Ascending aorta (tissue), 2 donors: ENCODE data around the gene ADGRF5. TPM values are rescaled to one million over a fixed set of nuclear protein-coding genes. Genes with fewer than 3 reads are reported as not detected.

Source experiments
- DNase-seq, 2 donors: peaks; one replicate each; pipeline ENCODE4 v3.0.0-alpha.2; 2019; ENCODE audit warnings: low spot score in 2 of 2
- H3K27ac ChIP-seq, 2 donors: fragments of 200-600 bp; sonication (generic); one replicate each; pipeline ENCODE4 v1.5.1; 2016 to 2017; ENCODE audit warnings: mild to moderate bottlenecking in 1 of 2
- H3K27me3 ChIP-seq: fragments of 200-600 bp; sonication (generic); one replicate; pipeline ENCODE4 v1.5.1; 2017
- H3K36me3 ChIP-seq, 2 donors: fragments of 200-600 bp; sonication (generic); one replicate each; pipeline ENCODE4 v1.5.1; 2016
- H3K4me1 ChIP-seq, 2 donors: fragments of 200-600 bp; sonication (generic); one replicate each; pipeline ENCODE4 v1.5.1; 2016 to 2017; ENCODE audit warnings: mild to moderate bottlenecking in 1 of 2
- H3K4me3 ChIP-seq, 2 donors: fragments of 200-600 bp; sonication (generic); one replicate each; pipeline ENCODE4 v1.5.1; 2016 to 2017; ENCODE audit warnings: mild to moderate bottlenecking in 1 of 2
- H3K9me3 ChIP-seq, 2 donors: fragments of 200-600 bp; sonication (generic); one replicate each; pipeline ENCODE4 v1.5.1; 2016
- intact Hi-C: fragments of 100-400 bp; cut with DNase I; formaldehyde crosslinking; loops from one replicate; pipeline ENCODE4 v1.15.1; 2023
- total RNA-seq: library from RNA; depleted of rRNA; stranded (reverse); fragments of >200 nt; gene quantifications from one replicate; pipeline ENCODE4 v1.1.0, GENCODE V29; 2016
- TF ChIP-seq, protein P1 (sequence below), 3 experiments: fragments of 200-600 bp in 2 of 3; fragments of 450-650 bp in 1 of 3; sonication (generic) in 2 of 3; IDR thresholded peaks; one replicate each; pipeline ENCODE4 v1.5.1; 2016 to 2019; ENCODE audit warnings: antibody characterized with exemption in 3 of 3, mild to moderate bottlenecking in 1 of 3, moderate library complexity in 1 of 3

The ADGRF5 gene
- total RNA-seq, 1 donor from 2014 or later: 29.6 TPM

- TF ChIP-seq, protein P1, sequence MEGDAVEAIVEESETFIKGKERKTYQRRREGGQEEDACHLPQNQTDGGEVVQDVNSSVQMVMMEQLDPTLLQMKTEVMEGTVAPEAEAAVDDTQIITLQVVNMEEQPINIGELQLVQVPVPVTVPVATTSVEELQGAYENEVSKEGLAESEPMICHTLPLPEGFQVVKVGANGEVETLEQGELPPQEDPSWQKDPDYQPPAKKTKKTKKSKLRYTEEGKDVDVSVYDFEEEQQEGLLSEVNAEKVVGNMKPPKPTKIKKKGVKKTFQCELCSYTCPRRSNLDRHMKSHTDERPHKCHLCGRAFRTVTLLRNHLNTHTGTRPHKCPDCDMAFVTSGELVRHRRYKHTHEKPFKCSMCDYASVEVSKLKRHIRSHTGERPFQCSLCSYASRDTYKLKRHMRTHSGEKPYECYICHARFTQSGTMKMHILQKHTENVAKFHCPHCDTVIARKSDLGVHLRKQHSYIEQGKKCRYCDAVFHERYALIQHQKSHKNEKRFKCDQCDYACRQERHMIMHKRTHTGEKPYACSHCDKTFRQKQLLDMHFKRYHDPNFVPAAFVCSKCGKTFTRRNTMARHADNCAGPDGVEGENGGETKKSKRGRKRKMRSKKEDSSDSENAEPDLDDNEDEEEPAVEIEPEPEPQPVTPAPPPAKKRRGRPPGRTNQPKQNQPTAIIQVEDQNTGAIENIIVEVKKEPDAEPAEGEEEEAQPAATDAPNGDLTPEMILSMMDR (IDR thresholded peaks at IDR 0.05): no peak
- no peaks in the 10 kb centered on the region for H3K36me3 ChIP-seq
- H3K27me3 ChIP-seq: no peaks in the 10 kb centered on the region
- H3K9me3 ChIP-seq: no peaks in the 10 kb centered on the region
- no peak for DNase-seq
- H3K4me1 ChIP-seq: peaks cover 0 to 9% of the 10 kb centered on the region in 2 donors
- no peak overlapping the region for H3K4me3 ChIP-seq
- no peak overlapping the region for H3K27ac ChIP-seq
- intact Hi-C loops: no loop called here
Observed at GRCh38 chr6:46931416-46931815, 9.7 kb upstream of the ADGRF5 start.

DNA sequence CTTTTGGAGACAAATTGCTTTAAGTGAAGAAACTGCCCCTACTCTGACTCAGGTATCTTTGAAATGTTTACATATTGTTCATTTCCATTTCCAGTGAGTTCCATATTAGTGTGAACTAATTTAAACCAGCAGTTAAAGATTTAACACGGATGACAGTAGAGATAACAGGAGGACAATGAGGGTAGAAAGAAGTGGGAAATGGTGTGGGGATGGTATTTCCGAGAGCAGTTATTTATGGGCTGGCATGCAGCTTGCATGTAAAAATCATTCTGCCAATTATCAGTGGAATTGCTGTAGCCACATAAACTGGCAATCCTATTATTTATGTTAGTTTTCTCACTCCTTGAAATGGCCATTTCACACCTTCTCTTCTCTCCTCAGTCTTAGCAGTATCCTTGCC lies 8.6 kb upstream of the ADGRF5 start:
- H3K27ac ChIP-seq: no peak overlapping the region
- TF ChIP-seq, protein P1 (IDR thresholded peaks at IDR 0.05): no peak
- no peaks in the 10 kb centered on the region for H3K27me3 ChIP-seq
- peaks cover 0 to 12% of the 10 kb centered on the region in 2 donors for H3K4me1 ChIP-seq
- intact Hi-C loops: no loop called here
- DNase-seq: no peak
- no peaks in the 10 kb centered on the region for H3K36me3 ChIP-seq
- no peak overlapping the region for H3K4me3 ChIP-seq
- H3K9me3 ChIP-seq: no peaks in the 10 kb centered on the region

GRCh38 chr6:46927066-46927465 lies 5.3 kb upstream of the ADGRF5 start:
- Histone ChIP-seq H3K4me1 (peaks cover 0 to 6% of the 10 kb centered on the region in 2 donors), H3K36me3 (no peaks in the 10 kb centered on the region), H3K4me3 (no peak overlapping the region), H3K9me3 (no peaks in the 10 kb centered on the region), H3K27me3 (no peaks in the 10 kb centered on the region), H3K27ac (no peak overlapping the region)
- DNase-seq: no peak
- TF ChIP-seq, protein P1 (IDR thresholded peaks at IDR 0.05): no peak
- intact Hi-C loops: no loop called here

- Histone ChIP-seq H3K27me3 (no peaks in the 10 kb centered on the region), H3K4me3 (no peak overlapping the region), H3K4me1 (peaks cover 0 to 6% of the 10 kb centered on the region in 2 donors), H3K9me3 (no peaks in the 10 kb centered on the region), H3K36me3 (no peaks in the 10 kb centered on the region), H3K27ac (peak overlapping the region; percentile 49 to 54)
- no peak for DNase-seq
- TF ChIP-seq, protein P1 (IDR thresholded peaks at IDR 0.05): no peak
- intact Hi-C loops: no loop called here
Observed at GRCh38 chr6:46926481-46926880, 4.7 kb upstream of the ADGRF5 start.

- no peaks in the 10 kb centered on the region for H3K36me3 ChIP-seq
- peaks cover 0 to 6% of the 10 kb centered on the region in 2 donors for H3K4me1 ChIP-seq
- peak in 1 of 2 donors; percentile 92 for DNase-seq
- H3K27ac ChIP-seq: peak overlapping the region; percentile 49 to 54
- H3K27me3 ChIP-seq: no peaks in the 10 kb centered on the region
- TF ChIP-seq, protein P1 (IDR thresholded peaks at IDR 0.05): no peak
- no peak overlapping the region for H3K4me3 ChIP-seq
- H3K9me3 ChIP-seq: no peaks in the 10 kb centered on the region
- intact Hi-C loops: no loop called here
Observed at GRCh38 chr6:46925563-46926253, 4.0 kb upstream of the ADGRF5 start.
